Measurements from ENCODE around the gene SLC26A11. TPM values are rescaled to one million over a fixed set of nuclear protein-coding genes. Genes with fewer than 3 reads are reported as not detected.

The SLC26A11 gene
- total and polyA plus RNA-seq, 2 of the 13 experiments (the other 11 are each of a cell fraction or from before 2014, with no cell fraction given): 8.7 to 13.2 TPM

DNA sequence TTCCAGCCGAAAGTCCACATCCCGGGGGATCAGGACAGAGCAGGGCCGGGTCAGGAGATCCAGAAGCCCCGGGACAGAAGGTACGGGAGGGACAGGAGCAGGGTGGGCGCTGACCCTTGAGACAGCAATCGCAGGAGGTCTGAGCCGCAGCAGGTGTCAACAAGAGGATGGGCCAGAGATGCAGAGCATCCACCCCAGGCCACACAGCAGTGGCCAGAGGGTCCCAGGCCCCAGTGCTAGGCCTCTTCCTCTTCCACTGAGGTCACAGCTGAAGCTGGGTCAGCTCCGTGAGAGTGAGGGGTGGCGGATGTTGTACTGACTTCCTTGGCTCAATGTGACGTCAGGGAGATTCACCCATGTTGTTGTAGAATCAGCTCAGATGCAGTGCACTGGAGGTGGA is 31.7 kb downstream of the SLC26A11 start:
- in situ Hi-C loops (cut with HindIII; ENCODE audit: extremely low pct_ligation_motif_present, low pct_unique_long_range_greater_than_20kb): no loop called here
- H3K9ac ChIP-seq (ENCODE audit: insufficient read depth, low read depth, low read length): no peak overlapping the region
- no peak overlapping the region for H3K4me2 ChIP-seq (ENCODE audit: low read depth, low read length)
- H3K79me2 ChIP-seq (ENCODE audit: insufficient read depth, low read length): no peaks in the 10 kb centered on the region
- TF ChIP-seq ZNF768 (CRISPR knock-in tag; IDR thresholded peaks at IDR 0.05) (peak; percentile 87; the same call in 1 of the 2 replicates), CHD2 (IDR thresholded peaks at IDR 0.05; ENCODE audit: low read depth, low read length) (no peak), TSC22D2 (CRISPR knock-in tag; IDR thresholded peaks at IDR 0.05; ENCODE audit: borderline replicate concordance) (no peak), POLR2G (IDR thresholded peaks at IDR 0.05; ENCODE audit: low read depth, low read length) (no peak)
- BruUV-seq (replicated peaks): no TSS peak
- FAIRE-seq: no peak
- no peaks in the 10 kb centered on the region for H4K20me1 ChIP-seq (ENCODE audit: insufficient read depth, low read length)
- no peak overlapping the region for H3K4me3 ChIP-seq (replicated peaks in 1 of 3; ENCODE audit: insufficient read depth in 1 of 3, low read depth in 2 of 3, low read length in 3 of 3)
- no peaks in the 10 kb centered on the region for H3K9me3 ChIP-seq (ENCODE audit: low read length)
- no peak for DNase-seq (ENCODE audit: low spot score)
- H3K27ac ChIP-seq (ENCODE audit: extremely low read length, insufficient read depth, low read length): no peak overlapping the region
- ChIA-PET CTCF (ENCODE audit: low intra/inter-chr PET ratio, low total read pairs) (no interaction called here), POLR2A (no interaction called here)
- ATAC-seq: no peak
- H3K36me3 ChIP-seq (replicated peaks in 1 of 2; ENCODE audit: control insufficient read depth in 1 of 2, insufficient read depth in 2 of 2, low read length in 2 of 2): no peaks in the 10 kb centered on the region
- H3K27me3 ChIP-seq (ENCODE audit: control insufficient read depth in 1 of 2, insufficient read depth in 2 of 2, low read length in 2 of 2): no peaks in the 10 kb centered on the region
- peaks cover 18% of the 10 kb centered on the region for H3K4me1 ChIP-seq (ENCODE audit: insufficient read depth, low read length)
- intact Hi-C loops (cut with micrococcal nuclease; ENCODE audit: unreplicated experiment): no loop called here
- 95% methylated on average over 11 of the region's 11 CpGs for WGBS (ENCODE audit: low lambda C conversion rate)
- no peak overlapping the region for H2AFZ ChIP-seq (ENCODE audit: low read length)

DNA sequence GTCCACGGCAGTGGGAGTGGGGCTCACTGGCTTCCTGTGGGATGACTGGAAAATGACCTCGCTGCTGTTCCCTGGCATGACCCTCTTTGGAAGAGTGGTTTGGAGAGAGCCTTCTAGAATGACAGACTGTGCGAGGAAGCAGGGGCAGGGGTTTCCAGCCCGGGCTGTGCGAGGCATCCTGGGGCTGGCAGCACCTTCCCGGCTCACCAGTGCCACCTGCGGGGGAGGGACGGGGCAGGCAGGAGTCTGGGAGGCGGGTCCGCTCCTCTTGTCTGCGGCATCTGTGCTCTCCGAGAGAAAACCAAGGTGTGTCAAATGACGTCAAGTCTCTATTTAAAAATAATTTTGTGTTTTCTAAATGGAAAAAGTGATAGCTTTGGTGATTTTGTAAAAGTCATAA is 32.6 kb downstream of the SLC26A11 start:
- intact Hi-C loops (cut with micrococcal nuclease; ENCODE audit: unreplicated experiment): no loop called here
- POLR2A ChIA-PET: interaction anchor here (0.6 kb wide), 1 partner anchor 105 kb away, joined by 3 read pairs; no protein-coding TSS in a partner anchor
- Histone ChIP-seq H3K4me1 (ENCODE audit: insufficient read depth, low read length) (peaks cover 18% of the 10 kb centered on the region), H3K9me3 (ENCODE audit: low read length) (no peaks in the 10 kb centered on the region), H3K36me3 (replicated peaks in 1 of 2; ENCODE audit: control insufficient read depth in 1 of 2, insufficient read depth in 2 of 2, low read length in 2 of 2) (no peaks in the 10 kb centered on the region), H3K27ac (ENCODE audit: extremely low read length, insufficient read depth, low read length) (no peak overlapping the region), H2AFZ (ENCODE audit: low read length) (no peak overlapping the region), H4K20me1 (ENCODE audit: insufficient read depth, low read length) (no peaks in the 10 kb centered on the region), H3K4me2 (ENCODE audit: low read depth, low read length) (no peak overlapping the region), H3K4me3 (replicated peaks in 1 of 3; ENCODE audit: insufficient read depth in 1 of 3, low read depth in 2 of 3, low read length in 3 of 3) (no peak overlapping the region), H3K27me3 (ENCODE audit: control insufficient read depth in 1 of 2, insufficient read depth in 2 of 2, low read length in 2 of 2) (no peaks in the 10 kb centered on the region), H3K9ac (ENCODE audit: insufficient read depth, low read depth, low read length) (no peak overlapping the region), H3K79me2 (ENCODE audit: insufficient read depth, low read length) (no peaks in the 10 kb centered on the region)
- WGBS (ENCODE audit: low lambda C conversion rate): 88% methylated on average over 12 of the region's 13 CpGs
- DNase-seq (ENCODE audit: low spot score) (no peak), ATAC-seq (peak; percentile 59), FAIRE-seq (no peak)
- CTCF ChIA-PET (ENCODE audit: low intra/inter-chr PET ratio, low total read pairs): interaction anchor here (1.1 kb wide), 1 partner anchor 170 kb away, joined by 3 read pairs; no protein-coding TSS in a partner anchor
- in situ Hi-C loops (cut with HindIII; ENCODE audit: extremely low pct_ligation_motif_present, low pct_unique_long_range_greater_than_20kb): no loop called here
- no TSS peak for BruUV-seq (replicated peaks)
- TF ChIP-seq ZFAT (CRISPR knock-in tag; conservative IDR thresholded peaks at IDR 0.05) (no peak), FOXC1 (CRISPR knock-in tag; IDR thresholded peaks at IDR 0.05; ENCODE audit: borderline replicate concordance) (no peak), SIX1 (CRISPR knock-in tag; IDR thresholded peaks at IDR 0.05; ENCODE audit: borderline replicate concordance) (no peak), SP140L (CRISPR knock-in tag; IDR thresholded peaks at IDR 0.05; ENCODE audit: borderline replicate concordance) (no peak), STAG1 (CRISPR knock-in tag; IDR thresholded peaks at IDR 0.05) (peak; percentile 59), MATR3 (CRISPR knock-in tag; IDR thresholded peaks at IDR 0.05) (no peak), BHLHE40 (IDR thresholded peaks at IDR 0.05; ENCODE audit: low read length) (no peak)
- TF ChIP-seq, protein P1, sequence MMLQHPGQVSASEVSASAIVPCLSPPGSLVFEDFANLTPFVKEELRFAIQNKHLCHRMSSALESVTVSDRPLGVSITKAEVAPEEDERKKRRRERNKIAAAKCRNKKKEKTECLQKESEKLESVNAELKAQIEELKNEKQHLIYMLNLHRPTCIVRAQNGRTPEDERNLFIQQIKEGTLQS (CRISPR knock-in tag; IDR thresholded peaks at IDR 0.05): no peak
- TF ChIP-seq, protein P2, sequence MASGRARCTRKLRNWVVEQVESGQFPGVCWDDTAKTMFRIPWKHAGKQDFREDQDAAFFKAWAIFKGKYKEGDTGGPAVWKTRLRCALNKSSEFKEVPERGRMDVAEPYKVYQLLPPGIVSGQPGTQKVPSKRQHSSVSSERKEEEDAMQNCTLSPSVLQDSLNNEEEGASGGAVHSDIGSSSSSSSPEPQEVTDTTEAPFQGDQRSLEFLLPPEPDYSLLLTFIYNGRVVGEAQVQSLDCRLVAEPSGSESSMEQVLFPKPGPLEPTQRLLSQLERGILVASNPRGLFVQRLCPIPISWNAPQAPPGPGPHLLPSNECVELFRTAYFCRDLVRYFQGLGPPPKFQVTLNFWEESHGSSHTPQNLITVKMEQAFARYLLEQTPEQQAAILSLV (CRISPR knock-in tag; IDR thresholded peaks at IDR 0.05; ENCODE audit: borderline replicate concordance): no peak
- TF ChIP-seq, protein P3, sequence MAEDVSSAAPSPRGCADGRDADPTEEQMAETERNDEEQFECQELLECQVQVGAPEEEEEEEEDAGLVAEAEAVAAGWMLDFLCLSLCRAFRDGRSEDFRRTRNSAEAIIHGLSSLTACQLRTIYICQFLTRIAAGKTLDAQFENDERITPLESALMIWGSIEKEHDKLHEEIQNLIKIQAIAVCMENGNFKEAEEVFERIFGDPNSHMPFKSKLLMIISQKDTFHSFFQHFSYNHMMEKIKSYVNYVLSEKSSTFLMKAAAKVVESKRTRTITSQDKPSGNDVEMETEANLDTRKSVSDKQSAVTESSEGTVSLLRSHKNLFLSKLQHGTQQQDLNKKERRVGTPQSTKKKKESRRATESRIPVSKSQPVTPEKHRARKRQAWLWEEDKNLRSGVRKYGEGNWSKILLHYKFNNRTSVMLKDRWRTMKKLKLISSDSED (CRISPR knock-in tag; IDR thresholded peaks at IDR 0.05): no peak

Measured in HepG2 (cell line).